ENCODE measurements around the gene SESN1.
"Not testable (repeated sequence)": the region's sequence is repeated elsewhere in the genome, so short reads cannot be mapped to it uniquely, and the experiment has no call there.

DNA sequence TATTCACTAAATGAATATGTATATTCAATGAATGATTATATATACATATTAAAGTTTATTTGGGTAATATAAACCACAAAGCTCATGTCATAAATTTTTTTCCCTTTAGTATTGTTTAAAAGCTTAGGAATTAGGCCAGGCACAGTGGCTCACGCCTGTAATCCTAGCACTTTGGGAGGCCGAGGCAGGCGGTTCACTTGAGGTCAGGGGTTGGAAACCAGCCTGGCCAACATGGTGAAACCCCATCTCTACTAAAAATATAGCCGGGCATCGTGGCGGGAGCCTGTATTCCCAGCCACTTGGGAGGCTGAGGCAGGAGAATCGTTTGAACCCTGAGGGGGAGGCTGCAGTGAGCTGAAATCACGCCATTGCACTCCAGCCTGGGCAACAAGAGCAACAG, 10.5 kb downstream of the SESN1 start:
- TF ChIP-seq, protein P1, sequence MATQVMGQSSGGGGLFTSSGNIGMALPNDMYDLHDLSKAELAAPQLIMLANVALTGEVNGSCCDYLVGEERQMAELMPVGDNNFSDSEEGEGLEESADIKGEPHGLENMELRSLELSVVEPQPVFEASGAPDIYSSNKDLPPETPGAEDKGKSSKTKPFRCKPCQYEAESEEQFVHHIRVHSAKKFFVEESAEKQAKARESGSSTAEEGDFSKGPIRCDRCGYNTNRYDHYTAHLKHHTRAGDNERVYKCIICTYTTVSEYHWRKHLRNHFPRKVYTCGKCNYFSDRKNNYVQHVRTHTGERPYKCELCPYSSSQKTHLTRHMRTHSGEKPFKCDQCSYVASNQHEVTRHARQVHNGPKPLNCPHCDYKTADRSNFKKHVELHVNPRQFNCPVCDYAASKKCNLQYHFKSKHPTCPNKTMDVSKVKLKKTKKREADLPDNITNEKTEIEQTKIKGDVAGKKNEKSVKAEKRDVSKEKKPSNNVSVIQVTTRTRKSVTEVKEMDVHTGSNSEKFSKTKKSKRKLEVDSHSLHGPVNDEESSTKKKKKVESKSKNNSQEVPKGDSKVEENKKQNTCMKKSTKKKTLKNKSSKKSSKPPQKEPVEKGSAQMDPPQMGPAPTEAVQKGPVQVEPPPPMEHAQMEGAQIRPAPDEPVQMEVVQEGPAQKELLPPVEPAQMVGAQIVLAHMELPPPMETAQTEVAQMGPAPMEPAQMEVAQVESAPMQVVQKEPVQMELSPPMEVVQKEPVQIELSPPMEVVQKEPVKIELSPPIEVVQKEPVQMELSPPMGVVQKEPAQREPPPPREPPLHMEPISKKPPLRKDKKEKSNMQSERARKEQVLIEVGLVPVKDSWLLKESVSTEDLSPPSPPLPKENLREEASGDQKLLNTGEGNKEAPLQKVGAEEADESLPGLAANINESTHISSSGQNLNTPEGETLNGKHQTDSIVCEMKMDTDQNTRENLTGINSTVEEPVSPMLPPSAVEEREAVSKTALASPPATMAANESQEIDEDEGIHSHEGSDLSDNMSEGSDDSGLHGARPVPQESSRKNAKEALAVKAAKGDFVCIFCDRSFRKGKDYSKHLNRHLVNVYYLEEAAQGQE (IDR thresholded peaks at IDR 0.05; ENCODE audit: insufficient replicate concordance, low read depth), result not testable (repeated sequence)
- TF ChIP-seq CTCF (IDR thresholded peaks at IDR 0.05; ENCODE audit: insufficient read depth, low read length); SPI1 (IDR thresholded peaks at IDR 0.05; ENCODE audit: borderline replicate concordance, low read depth); POLR2AphosphoS5 (IDR thresholded peaks at IDR 0.05; ENCODE audit: low read depth): not testable (repeated sequence)

Data from HL-60 (cell line).